ENCODE measurements around the gene KRTDAP. TPM values are rescaled to one million over a fixed set of nuclear protein-coding genes. Genes with fewer than 3 reads are reported as not detected.

Gene KRTDAP
- total and polyA plus RNA-seq, 2 donors (not counting 3 experiments of a cell fraction or from before 2014, with no cell fraction given) = not detected

GRCh38 chr19:35449359-35450043, 40.8 kb downstream of the KRTDAP start:
- ChIA-PET CTCF (no interaction called here), POLR2A (no interaction called here)
- Histone ChIP-seq H3K4me2 (ENCODE audit: insufficient read depth, low read length) (no peak overlapping the region), H3K4me1 (ENCODE audit: control insufficient read depth, extremely low read depth, insufficient read depth, low read length) (no peaks in the 10 kb centered on the region), H4K20me1 (replicated peaks; ENCODE audit: control insufficient read depth, extremely low read depth, insufficient read depth, low read length) (no peaks in the 10 kb centered on the region), H3K9me1 (replicated peaks; ENCODE audit: control insufficient read depth, extremely low read depth, insufficient read depth, low read length) (no peaks in the 10 kb centered on the region), H3K79me2 (ENCODE audit: control insufficient read depth, insufficient read depth, low read length) (no peaks in the 10 kb centered on the region), H3K27ac (ENCODE audit: insufficient read depth, low read depth, low read length) (no peak overlapping the region), H3K4me3 (replicated peaks in 1 of 3; ENCODE audit: insufficient read depth in 1 of 3, low read depth in 1 of 3, low read length in 3 of 3) (no peak overlapping the region), H3K9ac (replicated peaks; ENCODE audit: extremely low read depth, insufficient read depth, low read length) (no peak overlapping the region), H2AFZ (ENCODE audit: low read depth, low read length) (no peak overlapping the region), H3K36me3 (ENCODE audit: control insufficient read depth in 2 of 2, extremely low read depth in 1 of 2, insufficient read depth in 2 of 2, low read length in 2 of 2) (no peaks in the 10 kb centered on the region), H3K9me3 (replicated peaks; ENCODE audit: control insufficient read depth, insufficient read depth, low read length) (no peaks in the 10 kb centered on the region), H3K27me3 (ENCODE audit: control insufficient read depth in 2 of 2, insufficient read depth in 2 of 2, low read length in 2 of 2) (no peaks in the 10 kb centered on the region)
- no TSS peak for BruUV-seq (replicated peaks)
- dilution Hi-C loops (cut with MboI; ENCODE audit: extremely low pct_ligation_motif_present, low sequenced_read_pairs) (no loop called here), intact Hi-C loops (cut with micrococcal nuclease) (no loop called here)
- TF ChIP-seq, protein P1, sequence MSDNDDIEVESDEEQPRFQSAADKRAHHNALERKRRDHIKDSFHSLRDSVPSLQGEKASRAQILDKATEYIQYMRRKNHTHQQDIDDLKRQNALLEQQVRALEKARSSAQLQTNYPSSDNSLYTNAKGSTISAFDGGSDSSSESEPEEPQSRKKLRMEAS (IDR thresholded peaks at IDR 0.05; ENCODE audit: insufficient read depth, insufficient read length) = no peak
- TF ChIP-seq MYC (IDR thresholded peaks at IDR 0.05; ENCODE audit: low read depth, low read length) (no peak), POLR2A (IDR thresholded peaks at IDR 0.05; ENCODE audit: low read depth, low read length) (no peak), GATA2 (IDR thresholded peaks at IDR 0.05; ENCODE audit: insufficient read depth, insufficient read length, low read depth, low read length) (no peak), POLR2AphosphoS5 (IDR thresholded peaks at IDR 0.05; ENCODE audit: insufficient read depth, low read depth, low read length) (no peak), JUN (IDR thresholded peaks at IDR 0.05; ENCODE audit: borderline replicate concordance, insufficient read depth, insufficient read length, low read depth) (no peak), EZH2 (IDR thresholded peaks at IDR 0.05; ENCODE audit: borderline replicate concordance, low read depth, low read length, severe bottlenecking) (no peak), FOS (IDR thresholded peaks at IDR 0.05; ENCODE audit: borderline replicate concordance, insufficient read depth, low read length) (no peak), CTCF (IDR thresholded peaks at IDR 0.05; ENCODE audit: extremely low read depth in 1 of 2, insufficient read depth in 1 of 2, low read depth in 1 of 2, low read length in 2 of 2) (no peak)
- DNase-seq (ENCODE audit: low read depth, low spot score) = no peak
- no peak for FAIRE-seq
